GM18499 (cell line): Measurements from ENCODE around the gene APH1A.
"Not testable (repeated sequence)": the region's sequence is repeated elsewhere in the genome, so short reads cannot be mapped to it uniquely, and the experiment has no call there.

Experiments
- ATAC-seq: cut with Tn5 transposase; IDR thresholded peaks from one replicate; pipeline ENCODE4 v1.9.1; 2021; ENCODE audit warnings: moderate number of reproducible peaks; ENCODE audit not compliant: insufficient read depth, unreplicated experiment

Gene APH1A

DNA sequence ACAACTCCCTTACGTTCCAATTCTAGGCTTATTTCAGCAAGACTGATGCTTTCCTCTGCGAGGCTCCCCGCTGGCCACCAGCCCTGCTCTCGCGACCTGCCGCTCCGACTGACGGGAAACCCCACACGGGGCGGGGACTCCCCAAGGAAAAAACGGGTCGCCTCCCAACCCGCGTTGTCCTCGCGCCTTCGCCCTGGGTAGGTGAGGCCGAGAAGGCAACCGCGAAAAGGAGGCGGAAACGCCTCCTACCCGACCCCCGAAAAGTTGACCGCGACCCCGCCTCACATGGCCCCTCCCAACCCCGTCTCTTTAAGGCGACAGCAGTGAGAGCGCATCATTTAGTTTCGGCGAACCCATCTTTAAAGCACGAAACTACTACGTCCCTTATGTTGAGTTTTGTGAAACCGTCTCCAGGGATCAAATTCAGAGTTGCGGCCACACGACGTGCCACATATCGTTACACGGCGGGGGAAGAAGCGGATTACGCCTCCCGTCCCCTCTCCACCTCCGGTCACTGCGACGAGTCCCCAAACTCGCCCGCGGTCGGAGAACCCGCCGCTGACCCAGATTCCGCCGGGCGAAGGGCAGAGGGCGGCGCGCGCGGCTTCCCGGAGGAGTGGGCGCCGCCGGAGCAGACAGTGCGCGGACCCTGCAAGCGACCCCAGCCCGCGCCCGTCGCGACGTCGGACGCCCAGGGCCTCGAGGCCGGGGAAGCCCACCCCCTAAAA lies 34.1 kb downstream of the APH1A start:
- ATAC-seq, result no peak

- ATAC-seq, result no peak
Measured at GRCh38 chr1:150234309-150234565, 34.6 kb downstream of the APH1A start.

GRCh38 chr1:150233359-150234308 lies 35.2 kb downstream of the APH1A start:
- no peak for ATAC-seq

DNA sequence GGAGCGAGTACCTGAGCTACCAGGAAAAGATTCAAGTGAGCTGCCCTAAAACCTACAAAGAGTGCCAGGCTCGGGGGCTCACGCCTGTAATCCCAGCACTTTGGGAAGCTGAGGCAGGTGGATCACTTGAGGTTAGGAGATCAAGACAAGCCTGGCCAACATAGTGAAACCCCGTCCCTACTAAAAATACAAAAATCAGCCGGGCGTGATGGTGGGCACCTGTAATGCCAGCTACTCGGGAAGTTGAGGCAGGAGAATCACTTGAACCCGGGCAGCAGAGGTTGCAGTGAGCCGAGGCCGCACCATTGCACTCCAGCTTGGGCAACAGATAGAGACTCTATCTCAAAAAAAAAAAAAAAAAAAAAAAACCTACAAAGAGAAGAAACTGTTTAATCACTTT lies 35.9 kb downstream of the APH1A start:
- not testable (repeated sequence) for ATAC-seq

GRCh38 chr1:150228246-150228645 lies 40.6 kb downstream of the APH1A start:
- not testable (repeated sequence) for ATAC-seq

DNA sequence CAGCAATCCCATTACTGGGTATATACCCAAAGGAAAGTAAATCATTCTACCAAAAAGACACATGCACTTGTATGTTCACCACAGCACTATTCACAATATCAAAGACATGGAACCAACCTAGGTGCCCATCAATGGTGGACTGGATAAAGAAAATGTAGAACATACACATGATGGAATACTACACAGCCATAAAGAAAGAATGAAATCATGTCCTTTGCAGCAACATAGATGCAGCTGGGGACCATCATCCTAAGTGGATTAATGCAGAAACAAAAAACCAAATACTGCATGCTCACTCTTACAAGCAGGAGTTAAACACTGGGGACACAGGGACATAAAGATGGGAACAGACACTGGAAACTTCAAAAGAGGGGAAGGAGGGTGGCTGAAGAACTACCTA lies 41.6 kb downstream of the APH1A start:
- no peak for ATAC-seq

GRCh38 chr1:150226486-150226885 lies 42.3 kb downstream of the APH1A start:
- no peak for ATAC-seq

DNA sequence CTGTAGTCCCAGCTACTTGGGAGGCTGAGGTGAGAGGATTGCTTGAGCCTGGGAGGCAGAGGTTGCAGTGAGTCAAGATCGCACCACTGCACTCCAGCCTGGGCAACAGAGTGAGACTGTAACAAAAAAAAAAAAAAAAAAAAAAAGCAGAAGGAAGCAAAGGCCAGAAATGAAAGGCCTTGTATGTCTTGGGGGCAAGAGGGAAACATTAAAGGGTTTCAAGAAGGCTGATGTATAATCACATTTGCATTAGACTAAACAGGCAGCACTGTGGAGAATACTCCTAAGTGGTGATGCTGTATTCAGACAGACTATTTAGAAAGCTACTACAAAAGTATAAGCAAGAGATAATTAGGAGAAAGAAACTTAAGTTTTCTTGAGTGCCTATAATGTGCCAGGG lies 43.3 kb downstream of the APH1A start:
- no peak for ATAC-seq

DNA sequence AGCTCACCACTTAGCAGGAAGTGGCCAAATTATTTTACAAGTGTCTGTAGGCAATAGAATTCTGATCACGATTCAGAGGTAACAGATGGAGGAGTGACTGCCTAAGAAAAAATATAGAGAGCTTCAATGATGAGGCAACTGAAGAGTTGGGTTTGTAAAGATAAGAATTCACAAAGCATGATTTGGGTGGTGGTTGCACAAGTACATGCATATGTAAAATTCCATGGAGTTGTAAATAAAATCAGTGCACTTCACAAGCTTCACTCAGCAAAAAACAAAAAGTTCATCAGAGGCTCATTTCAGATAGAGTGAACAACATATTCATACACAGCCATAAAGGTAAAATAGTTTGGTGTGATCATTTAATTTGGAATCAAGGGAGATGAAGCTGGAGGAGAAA lies 43.8 kb downstream of the APH1A start:
- ATAC-seq, result no peak

- ATAC-seq, result no peak
Measured at GRCh38 chr1:150221552-150221951, 47.3 kb downstream of the APH1A start.

DNA sequence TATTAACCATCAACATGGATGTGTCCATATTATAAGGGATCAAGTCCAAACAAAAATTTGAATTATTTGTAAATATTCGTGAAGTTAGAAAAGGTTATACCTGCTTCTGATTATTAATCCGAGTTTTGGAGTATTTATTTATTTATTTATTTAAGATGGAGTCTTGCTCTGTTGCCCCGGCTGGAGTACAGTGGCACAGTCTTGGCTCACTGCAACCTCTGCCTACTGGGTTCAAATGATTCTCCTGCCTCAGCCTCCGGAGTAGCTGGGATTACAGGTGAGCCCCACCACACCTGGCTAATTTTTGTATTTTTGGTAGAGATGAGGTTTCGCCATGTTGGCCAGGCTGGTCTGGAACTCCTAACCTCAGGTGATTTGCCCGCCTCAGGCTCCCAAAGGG lies 53.0 kb downstream of the APH1A start:
- not testable (repeated sequence) for ATAC-seq
